ENCODE measurements around the gene ERFE.

GRCh38 chr2:238131761-238132462 is 26.9 kb upstream of the ERFE start:
- TF ChIP-seq EZH2phosphoT487 (conservative IDR thresholded peaks at IDR 0.05; ENCODE audit: low read length) (no peak), CTCF (IDR thresholded peaks at IDR 0.05; ENCODE audit: insufficient read depth, low read length, poor library complexity, severe bottlenecking) (no peak)
